Measurements from ENCODE around the gene RPS21. TPM values are rescaled to one million over a fixed set of nuclear protein-coding genes. Genes with fewer than 3 reads are reported as not detected.

RPS21 gene
- total and polyA plus RNA-seq, 2 of the 13 experiments (the other 11 are each of a cell fraction or from before 2014, with no cell fraction given): 2,647 to 11,063 TPM

DNA sequence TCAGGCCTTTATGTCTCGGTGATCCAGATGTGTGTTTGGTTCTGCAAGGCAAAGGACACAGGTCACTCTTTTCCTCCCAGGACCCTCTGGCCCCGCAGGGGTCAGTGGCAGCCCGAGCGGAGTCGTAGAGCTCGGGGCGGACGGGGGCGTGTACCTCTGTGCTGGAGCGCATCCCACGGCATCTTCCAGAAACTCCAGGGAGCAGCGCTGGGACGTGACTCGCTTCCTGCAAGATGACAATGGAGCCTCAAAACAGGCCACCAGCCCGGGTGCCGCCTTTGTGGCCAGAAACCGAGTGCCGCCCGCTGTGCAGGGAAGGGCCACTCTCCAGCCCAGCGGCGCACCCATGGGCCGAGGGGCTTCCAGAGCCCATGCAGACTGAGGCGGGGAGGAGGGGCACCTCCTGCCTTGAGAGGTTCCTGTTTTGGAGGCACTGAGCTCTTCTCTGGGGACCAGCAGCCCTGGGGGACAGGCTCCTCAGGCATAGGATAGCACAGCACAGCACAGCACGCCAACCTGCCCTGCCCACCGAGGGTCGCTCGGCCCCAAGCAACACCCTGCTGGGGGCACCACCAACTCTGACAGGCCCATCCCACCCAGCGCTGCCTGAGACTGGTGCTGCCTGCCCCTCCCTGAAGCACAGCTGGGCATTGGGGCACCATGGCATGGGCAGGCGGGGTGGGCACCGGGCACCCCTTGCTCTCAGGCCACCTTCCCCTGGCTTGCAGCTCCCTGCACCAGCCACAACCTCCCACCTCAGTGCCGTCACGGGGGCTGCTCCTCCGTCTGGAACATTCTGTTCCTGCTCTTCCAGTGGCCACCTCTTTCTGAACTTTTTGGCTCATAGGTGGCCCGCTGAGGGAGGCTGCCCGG is 9.7 kb downstream of the RPS21 start (continued):
- TF ChIP-seq NFKB2 (CRISPR knock-in tag; IDR thresholded peaks at IDR 0.05; ENCODE audit: borderline replicate concordance) (0 out of 2 replicates have a peak, but pooled peaks have one; percentile 29), ZNF570 (CRISPR knock-in tag; IDR thresholded peaks at IDR 0.05; ENCODE audit: borderline replicate concordance) (no peak), HMG20B (CRISPR knock-in tag; conservative IDR thresholded peaks at IDR 0.05) (no peak), MXI1 (IDR thresholded peaks at IDR 0.05; ENCODE audit: borderline replicate concordance, low read depth, low read length) (no peak)
- TF ChIP-seq, protein P1, sequence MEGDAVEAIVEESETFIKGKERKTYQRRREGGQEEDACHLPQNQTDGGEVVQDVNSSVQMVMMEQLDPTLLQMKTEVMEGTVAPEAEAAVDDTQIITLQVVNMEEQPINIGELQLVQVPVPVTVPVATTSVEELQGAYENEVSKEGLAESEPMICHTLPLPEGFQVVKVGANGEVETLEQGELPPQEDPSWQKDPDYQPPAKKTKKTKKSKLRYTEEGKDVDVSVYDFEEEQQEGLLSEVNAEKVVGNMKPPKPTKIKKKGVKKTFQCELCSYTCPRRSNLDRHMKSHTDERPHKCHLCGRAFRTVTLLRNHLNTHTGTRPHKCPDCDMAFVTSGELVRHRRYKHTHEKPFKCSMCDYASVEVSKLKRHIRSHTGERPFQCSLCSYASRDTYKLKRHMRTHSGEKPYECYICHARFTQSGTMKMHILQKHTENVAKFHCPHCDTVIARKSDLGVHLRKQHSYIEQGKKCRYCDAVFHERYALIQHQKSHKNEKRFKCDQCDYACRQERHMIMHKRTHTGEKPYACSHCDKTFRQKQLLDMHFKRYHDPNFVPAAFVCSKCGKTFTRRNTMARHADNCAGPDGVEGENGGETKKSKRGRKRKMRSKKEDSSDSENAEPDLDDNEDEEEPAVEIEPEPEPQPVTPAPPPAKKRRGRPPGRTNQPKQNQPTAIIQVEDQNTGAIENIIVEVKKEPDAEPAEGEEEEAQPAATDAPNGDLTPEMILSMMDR (CRISPR knock-in tag; IDR thresholded peaks at IDR 0.05): no peak

DNA sequence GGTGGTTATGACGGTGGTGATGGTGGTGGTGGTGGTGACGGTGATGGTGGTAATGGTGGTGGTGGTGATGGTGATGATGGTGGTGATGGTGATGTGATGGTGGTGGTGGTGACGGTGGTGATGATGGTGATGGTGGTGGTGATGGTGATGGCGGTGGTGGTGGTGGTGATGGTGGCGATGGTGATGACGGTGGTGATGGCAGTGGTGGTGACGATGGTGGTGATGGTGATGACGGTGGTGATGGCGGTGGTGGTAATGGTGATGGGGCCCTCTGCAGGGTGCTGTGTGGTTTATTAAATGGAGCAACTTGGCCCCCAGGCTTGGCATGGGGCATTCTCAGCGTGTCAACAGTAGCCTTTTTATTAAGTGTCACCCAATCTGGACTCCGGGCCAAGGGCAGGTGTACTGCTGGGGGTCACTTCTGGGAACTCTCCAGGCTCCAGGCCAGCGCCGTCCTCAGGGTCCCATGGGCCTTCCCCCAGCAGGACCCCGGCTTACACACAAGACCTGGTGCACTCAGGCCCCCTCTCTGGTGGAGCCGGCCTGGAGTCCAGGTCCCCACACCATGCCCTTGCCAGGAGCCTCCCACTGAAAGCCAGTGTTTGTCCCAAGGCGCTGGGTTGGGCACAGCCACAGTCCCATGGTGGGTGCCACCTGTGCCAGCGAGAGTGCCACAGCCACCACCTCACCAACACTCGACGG is 11.4 kb downstream of the RPS21 start:
- intact Hi-C loops (cut with micrococcal nuclease; ENCODE audit: unreplicated experiment) (no loop called here), in situ Hi-C loops (cut with HindIII; ENCODE audit: extremely low pct_ligation_motif_present, low pct_unique_long_range_greater_than_20kb) (no loop called here)
- ChIA-PET CTCF (ENCODE audit: low intra/inter-chr PET ratio, low total read pairs) (no interaction called here), POLR2A (no interaction called here)
- Histone ChIP-seq H3K27me3 (ENCODE audit: control insufficient read depth in 1 of 2, insufficient read depth in 2 of 2, low read length in 2 of 2) (no peaks in the 10 kb centered on the region), H3K9ac (ENCODE audit: insufficient read depth, low read depth, low read length) (no peak overlapping the region), H3K36me3 (replicated peaks in 1 of 2; ENCODE audit: control insufficient read depth in 1 of 2, insufficient read depth in 2 of 2, low read length in 2 of 2) (peaks cover 3 to 13% of the 10 kb centered on the region in 2 experiments; a peak in 4 of 5 replicates), H3K79me2 (ENCODE audit: insufficient read depth, low read length) (no peaks in the 10 kb centered on the region), H3K4me2 (ENCODE audit: low read depth, low read length) (no peak overlapping the region), H3K4me1 (ENCODE audit: insufficient read depth, low read length) (no peaks in the 10 kb centered on the region), H4K20me1 (ENCODE audit: insufficient read depth, low read length) (no peaks in the 10 kb centered on the region), H3K4me3 (replicated peaks in 1 of 3; ENCODE audit: insufficient read depth in 1 of 3, low read depth in 2 of 3, low read length in 3 of 3) (no peak overlapping the region), H2AFZ (ENCODE audit: low read length) (no peak overlapping the region), H3K27ac (ENCODE audit: extremely low read length, insufficient read depth, low read length) (no peak overlapping the region), H3K9me3 (ENCODE audit: low read length) (no peaks in the 10 kb centered on the region)
- no TSS peak for BruUV-seq (replicated peaks)
- ATAC-seq (no peak), DNase-seq (ENCODE audit: low spot score) (no peak), FAIRE-seq (no peak)
- TF ChIP-seq RELA (CRISPR knock-in tag; IDR thresholded peaks at IDR 0.05): no peak
- peak; percentile 74; the same call in 1 of the 2 replicates for TF ChIP-seq HNRNPL (IDR thresholded peaks at IDR 0.05; ENCODE audit: low read depth, low read length)
- TF ChIP-seq THAP9 (CRISPR knock-in tag; IDR thresholded peaks at IDR 0.05; ENCODE audit: borderline replicate concordance): no peak
- TF ChIP-seq, protein P2, sequence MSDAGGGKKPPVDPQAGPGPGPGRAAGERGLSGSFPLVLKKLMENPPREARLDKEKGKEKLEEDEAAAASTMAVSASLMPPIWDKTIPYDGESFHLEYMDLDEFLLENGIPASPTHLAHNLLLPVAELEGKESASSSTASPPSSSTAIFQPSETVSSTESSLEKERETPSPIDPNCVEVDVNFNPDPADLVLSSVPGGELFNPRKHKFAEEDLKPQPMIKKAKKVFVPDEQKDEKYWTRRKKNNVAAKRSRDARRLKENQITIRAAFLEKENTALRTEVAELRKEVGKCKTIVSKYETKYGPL (CRISPR knock-in tag; IDR thresholded peaks at IDR 0.05): no peak
- peak; percentile 17; the same call in 1 of the 2 replicates for TF ChIP-seq ZBTB37 (CRISPR knock-in tag; IDR thresholded peaks at IDR 0.05)
- TF ChIP-seq CREB1 (IDR thresholded peaks at IDR 0.05): peak; percentile 53; the same call in 1 of the 2 replicates
- TF ChIP-seq CREB1 (CRISPR knock-in tag; IDR thresholded peaks at IDR 0.05): no peak
- 91% methylated on average over 15 of the region's 19 CpGs for WGBS (ENCODE audit: low lambda C conversion rate)

All from HepG2 (cell line).